ENCODE data around the gene ZNF337. TPM values are rescaled to one million over a fixed set of nuclear protein-coding genes. Genes with fewer than 3 reads are reported as not detected.

Gene ZNF337
- total and polyA plus RNA-seq, 2 donors (not counting 3 experiments of a cell fraction or from before 2014, with no cell fraction given): 8.5 to 16.7 TPM

DNA sequence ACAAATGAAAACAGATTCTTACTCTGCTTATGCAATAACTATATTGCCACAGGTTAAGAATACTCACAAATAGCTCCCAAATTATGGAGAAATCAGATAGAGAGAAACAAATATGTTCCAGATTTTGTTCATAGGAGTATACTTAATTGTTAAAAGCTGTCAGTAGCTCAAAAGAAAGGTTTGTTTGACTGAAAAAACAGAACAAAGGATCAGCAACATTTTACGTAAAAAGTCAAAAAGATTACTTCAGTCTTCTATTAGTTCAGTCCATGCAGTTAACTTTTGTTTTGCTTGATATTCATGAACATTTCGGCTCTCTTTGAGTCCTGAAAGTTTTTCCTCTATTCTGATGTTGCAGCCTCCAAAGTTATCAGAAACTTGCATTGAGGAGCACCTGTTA, 59.4 kb downstream of the ZNF337 start:
- DNase-seq (ENCODE audit: low read depth, low spot score) (no peak), FAIRE-seq (no peak)
- dilution Hi-C loops (cut with MboI; ENCODE audit: extremely low pct_ligation_motif_present, low sequenced_read_pairs) (no loop called here), intact Hi-C loops (cut with micrococcal nuclease) (no loop called here)
- no peaks in the 10 kb centered on the region for H3K9me1 ChIP-seq (replicated peaks; ENCODE audit: control insufficient read depth, extremely low read depth, insufficient read depth, low read length)
- H3K4me2 ChIP-seq (ENCODE audit: insufficient read depth, low read length): no peak overlapping the region
- no peak overlapping the region for H3K4me3 ChIP-seq (replicated peaks in 1 of 3; ENCODE audit: insufficient read depth in 1 of 3, low read depth in 1 of 3, low read length in 3 of 3)
- no peak overlapping the region for H3K9ac ChIP-seq (replicated peaks; ENCODE audit: extremely low read depth, insufficient read depth, low read length)
- no TSS peak for BruUV-seq (replicated peaks)
- ChIA-PET POLR2A (no interaction called here), CTCF (no interaction called here)
- H3K36me3 ChIP-seq (ENCODE audit: control insufficient read depth in 2 of 2, extremely low read depth in 1 of 2, insufficient read depth in 2 of 2, low read length in 2 of 2): no peaks in the 10 kb centered on the region
- no peaks in the 10 kb centered on the region for H3K4me1 ChIP-seq (ENCODE audit: control insufficient read depth, extremely low read depth, insufficient read depth, low read length)
- no peaks in the 10 kb centered on the region for H4K20me1 ChIP-seq (replicated peaks; ENCODE audit: control insufficient read depth, extremely low read depth, insufficient read depth, low read length)
- no peaks in the 10 kb centered on the region for H3K79me2 ChIP-seq (ENCODE audit: control insufficient read depth, insufficient read depth, low read length)
- no peak overlapping the region for H3K27ac ChIP-seq (ENCODE audit: insufficient read depth, low read depth, low read length)
- H3K9me3 ChIP-seq (replicated peaks; ENCODE audit: control insufficient read depth, insufficient read depth, low read length): no peaks in the 10 kb centered on the region
- no peaks in the 10 kb centered on the region for H3K27me3 ChIP-seq (ENCODE audit: control insufficient read depth in 2 of 2, insufficient read depth in 2 of 2, low read length in 2 of 2)
- no peak for TF ChIP-seq JUN (IDR thresholded peaks at IDR 0.05; ENCODE audit: borderline replicate concordance, insufficient read depth, insufficient read length, low read depth)
- TF ChIP-seq EZH2 (IDR thresholded peaks at IDR 0.05; ENCODE audit: borderline replicate concordance, low read depth, low read length, severe bottlenecking): no peak
- TF ChIP-seq, protein P1, sequence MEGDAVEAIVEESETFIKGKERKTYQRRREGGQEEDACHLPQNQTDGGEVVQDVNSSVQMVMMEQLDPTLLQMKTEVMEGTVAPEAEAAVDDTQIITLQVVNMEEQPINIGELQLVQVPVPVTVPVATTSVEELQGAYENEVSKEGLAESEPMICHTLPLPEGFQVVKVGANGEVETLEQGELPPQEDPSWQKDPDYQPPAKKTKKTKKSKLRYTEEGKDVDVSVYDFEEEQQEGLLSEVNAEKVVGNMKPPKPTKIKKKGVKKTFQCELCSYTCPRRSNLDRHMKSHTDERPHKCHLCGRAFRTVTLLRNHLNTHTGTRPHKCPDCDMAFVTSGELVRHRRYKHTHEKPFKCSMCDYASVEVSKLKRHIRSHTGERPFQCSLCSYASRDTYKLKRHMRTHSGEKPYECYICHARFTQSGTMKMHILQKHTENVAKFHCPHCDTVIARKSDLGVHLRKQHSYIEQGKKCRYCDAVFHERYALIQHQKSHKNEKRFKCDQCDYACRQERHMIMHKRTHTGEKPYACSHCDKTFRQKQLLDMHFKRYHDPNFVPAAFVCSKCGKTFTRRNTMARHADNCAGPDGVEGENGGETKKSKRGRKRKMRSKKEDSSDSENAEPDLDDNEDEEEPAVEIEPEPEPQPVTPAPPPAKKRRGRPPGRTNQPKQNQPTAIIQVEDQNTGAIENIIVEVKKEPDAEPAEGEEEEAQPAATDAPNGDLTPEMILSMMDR (IDR thresholded peaks at IDR 0.05; ENCODE audit: extremely low read depth in 1 of 2, insufficient read depth in 1 of 2, low read depth in 1 of 2, low read length in 2 of 2): no peak
- no peak for TF ChIP-seq GATA2 (IDR thresholded peaks at IDR 0.05; ENCODE audit: insufficient read depth, insufficient read length, low read depth, low read length)
- TF ChIP-seq, protein P2, sequence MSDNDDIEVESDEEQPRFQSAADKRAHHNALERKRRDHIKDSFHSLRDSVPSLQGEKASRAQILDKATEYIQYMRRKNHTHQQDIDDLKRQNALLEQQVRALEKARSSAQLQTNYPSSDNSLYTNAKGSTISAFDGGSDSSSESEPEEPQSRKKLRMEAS (IDR thresholded peaks at IDR 0.05; ENCODE audit: insufficient read depth, insufficient read length): no peak
- TF ChIP-seq FOS (IDR thresholded peaks at IDR 0.05; ENCODE audit: borderline replicate concordance, insufficient read depth, low read length): no peak
- no peak for TF ChIP-seq MYC (IDR thresholded peaks at IDR 0.05; ENCODE audit: low read depth, low read length)
- no peak for TF ChIP-seq POLR2AphosphoS5 (IDR thresholded peaks at IDR 0.05; ENCODE audit: insufficient read depth, low read depth, low read length)
- no peak for TF ChIP-seq POLR2A (IDR thresholded peaks at IDR 0.05; ENCODE audit: low read depth, low read length)
- H2AFZ ChIP-seq (ENCODE audit: low read depth, low read length): no peak overlapping the region

Data from endothelial cell of umbilical vein (primary cell).